Hepatocyte (in vitro differentiated cells): ENCODE results near the gene DHRS7C.

Experiments used
- CTCF ChIP-seq: fragments of 200-600 bp; sonication (generic); IDR thresholded peaks from 2 replicates; pipeline ENCODE4 v1.5.1; 2016; ENCODE audit warnings: antibody characterized with exemption, mild to moderate bottlenecking; ENCODE audit not compliant: poor library complexity
- EZH2 ChIP-seq: fragments of 200-600 bp; sonication (generic); IDR thresholded peaks from 2 replicates; pipeline ENCODE4 v1.6.1; 2016; ENCODE audit warnings: antibody characterized with exemption, mild to moderate bottlenecking, borderline replicate concordance

- TF ChIP-seq CTCF (no peak), EZH2 (no peak)
Measured at GRCh38 chr17:9783050-9783449, 8.3 kb downstream of the DHRS7C start.
